ENCODE measurements around the gene LAMA1.

LAMA1 gene

DNA sequence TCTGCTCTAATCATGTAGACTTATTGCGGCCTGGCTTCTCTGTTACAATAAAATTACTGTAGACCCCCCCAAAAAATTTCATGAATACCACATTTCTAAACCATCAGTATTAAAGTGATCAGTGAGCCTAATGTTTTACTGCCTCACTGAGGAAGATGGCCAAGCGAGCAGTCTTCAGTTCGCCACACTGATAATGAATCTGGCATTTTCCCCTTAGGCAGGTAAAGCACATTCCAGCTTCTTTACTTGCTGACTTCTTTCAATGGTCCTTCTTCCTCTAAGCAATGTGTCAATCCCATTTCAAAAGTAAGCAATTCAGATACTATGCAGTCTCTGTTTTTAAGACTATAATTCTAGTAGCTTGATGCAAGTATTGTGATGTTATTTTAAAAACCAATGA is 137.6 kb downstream of the LAMA1 start:
- TF ChIP-seq, protein P1, sequence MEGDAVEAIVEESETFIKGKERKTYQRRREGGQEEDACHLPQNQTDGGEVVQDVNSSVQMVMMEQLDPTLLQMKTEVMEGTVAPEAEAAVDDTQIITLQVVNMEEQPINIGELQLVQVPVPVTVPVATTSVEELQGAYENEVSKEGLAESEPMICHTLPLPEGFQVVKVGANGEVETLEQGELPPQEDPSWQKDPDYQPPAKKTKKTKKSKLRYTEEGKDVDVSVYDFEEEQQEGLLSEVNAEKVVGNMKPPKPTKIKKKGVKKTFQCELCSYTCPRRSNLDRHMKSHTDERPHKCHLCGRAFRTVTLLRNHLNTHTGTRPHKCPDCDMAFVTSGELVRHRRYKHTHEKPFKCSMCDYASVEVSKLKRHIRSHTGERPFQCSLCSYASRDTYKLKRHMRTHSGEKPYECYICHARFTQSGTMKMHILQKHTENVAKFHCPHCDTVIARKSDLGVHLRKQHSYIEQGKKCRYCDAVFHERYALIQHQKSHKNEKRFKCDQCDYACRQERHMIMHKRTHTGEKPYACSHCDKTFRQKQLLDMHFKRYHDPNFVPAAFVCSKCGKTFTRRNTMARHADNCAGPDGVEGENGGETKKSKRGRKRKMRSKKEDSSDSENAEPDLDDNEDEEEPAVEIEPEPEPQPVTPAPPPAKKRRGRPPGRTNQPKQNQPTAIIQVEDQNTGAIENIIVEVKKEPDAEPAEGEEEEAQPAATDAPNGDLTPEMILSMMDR (conservative IDR thresholded peaks at IDR 0.05; ENCODE audit: low read depth, low read length) = no peak
- H3K4me3 ChIP-seq (ENCODE audit: low read depth, low read length) = no peak overlapping the region
- DNase-seq (ENCODE audit: low read depth) = no peak

DNA sequence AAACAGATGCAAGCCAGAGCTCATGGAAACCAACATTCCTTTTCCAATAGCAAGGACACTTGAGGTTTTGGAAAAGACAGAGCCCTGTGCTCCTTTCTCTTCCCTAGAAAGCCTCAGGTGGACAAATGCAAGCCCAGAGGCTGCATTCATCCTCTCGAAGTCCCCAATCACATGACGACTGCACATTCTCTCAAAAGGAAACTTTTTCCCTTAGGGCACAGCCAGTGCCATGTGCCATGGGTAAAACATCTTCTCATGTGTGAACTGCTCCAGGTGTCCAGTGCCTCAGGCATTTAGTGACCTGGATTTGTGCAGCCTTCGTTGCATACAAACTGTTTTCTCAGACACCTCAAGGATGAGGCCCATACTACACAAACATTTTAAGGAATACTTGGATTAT is 140.7 kb downstream of the LAMA1 start:
- DNase-seq (ENCODE audit: low read depth) = no peak
- H3K4me3 ChIP-seq (ENCODE audit: low read depth, low read length) = no peak overlapping the region
- TF ChIP-seq, protein P1 (conservative IDR thresholded peaks at IDR 0.05; ENCODE audit: low read depth, low read length) = no peak

DNA sequence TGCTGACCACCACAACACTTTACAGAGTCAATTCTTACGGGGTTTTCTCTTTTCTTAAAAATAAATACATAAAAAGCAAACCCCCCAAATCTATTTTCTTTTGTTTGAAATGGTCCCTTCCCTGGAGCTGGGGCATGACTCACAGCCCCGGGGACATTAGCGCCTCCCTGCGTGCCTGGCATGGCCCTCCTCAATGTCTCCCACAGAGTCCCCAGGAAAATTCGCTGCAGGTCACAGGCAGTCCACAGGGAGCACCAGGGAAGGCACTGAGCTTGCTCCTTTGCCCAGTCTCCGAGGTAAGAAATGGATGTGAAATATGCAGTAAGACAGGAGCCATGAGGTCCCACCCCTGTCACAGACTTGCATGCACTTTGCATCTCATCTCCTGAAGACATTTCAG is 142.5 kb downstream of the LAMA1 start:
- no peak for DNase-seq (ENCODE audit: low read depth)
- H3K4me3 ChIP-seq (ENCODE audit: low read depth, low read length) = no peak overlapping the region
- TF ChIP-seq, protein P1 (conservative IDR thresholded peaks at IDR 0.05; ENCODE audit: low read depth, low read length) = no peak

DNA sequence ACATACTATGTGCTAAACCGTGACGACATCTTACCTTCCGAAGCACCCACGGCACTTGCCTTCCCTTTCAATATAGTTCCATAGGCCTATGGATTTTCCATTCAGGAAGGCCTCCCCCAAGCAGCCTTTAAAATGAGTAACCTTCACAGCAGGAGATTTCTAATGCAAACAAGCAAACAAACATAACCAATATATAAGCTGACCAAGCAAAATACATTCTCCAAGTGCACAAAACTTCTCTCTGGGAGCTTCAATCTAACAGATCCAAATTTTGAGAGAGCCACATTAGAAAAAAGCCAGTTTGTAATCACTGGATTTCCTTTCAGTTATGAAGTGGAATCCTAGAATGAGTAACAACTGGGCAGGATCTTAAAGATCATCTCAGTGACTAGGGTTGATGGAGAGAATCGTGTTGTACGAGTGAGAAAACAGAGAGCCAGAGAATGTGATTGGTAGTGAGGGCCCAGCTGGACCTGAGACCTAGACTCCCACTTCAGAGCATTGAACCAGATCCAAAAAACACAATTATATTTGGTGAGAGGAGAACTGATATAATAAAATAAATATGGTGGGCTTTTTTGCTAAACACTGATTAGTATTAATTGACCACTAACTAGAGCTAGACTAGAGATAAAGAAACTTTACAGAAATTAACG is 145.6 kb downstream of the LAMA1 start:
- TF ChIP-seq, protein P1 (conservative IDR thresholded peaks at IDR 0.05; ENCODE audit: low read depth, low read length) = no peak
- no peak overlapping the region for H3K4me3 ChIP-seq (ENCODE audit: low read depth, low read length)
- no peak for DNase-seq (ENCODE audit: low read depth)

DNA sequence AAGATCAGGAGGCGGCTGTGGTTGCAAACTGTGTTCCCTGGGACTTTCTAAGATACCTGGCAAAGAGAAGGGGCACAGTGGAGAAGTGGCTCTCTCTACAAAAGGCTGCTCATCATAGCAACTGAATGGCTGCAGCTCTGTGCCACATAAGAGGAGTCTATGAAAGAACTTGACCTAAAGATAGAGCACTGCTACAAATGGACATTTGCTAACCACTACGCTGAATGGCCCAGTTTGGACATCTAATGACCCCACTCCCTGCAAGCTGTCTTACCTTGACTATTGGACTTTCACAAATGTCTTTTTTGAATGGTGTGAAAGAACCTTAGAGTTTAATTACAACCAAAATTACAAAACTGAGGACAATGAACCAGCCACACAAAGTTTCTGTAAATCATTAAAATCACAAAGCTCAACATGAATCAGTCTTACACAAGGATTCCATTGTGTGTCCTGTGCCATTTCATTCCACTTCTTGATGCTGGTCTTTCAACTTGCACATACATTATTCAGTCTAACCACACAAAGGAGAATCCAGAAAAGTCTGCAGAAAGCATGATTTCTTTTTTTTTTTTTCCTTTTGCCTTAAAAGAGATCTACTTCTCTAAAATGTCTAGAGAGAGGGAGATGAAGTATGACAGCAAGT is 154.0 kb downstream of the LAMA1 start:
- TF ChIP-seq, protein P1 (conservative IDR thresholded peaks at IDR 0.05; ENCODE audit: low read depth, low read length) = no peak
- no peak overlapping the region for H3K4me3 ChIP-seq (ENCODE audit: low read depth, low read length)
- no peak for DNase-seq (ENCODE audit: low read depth)

DNA sequence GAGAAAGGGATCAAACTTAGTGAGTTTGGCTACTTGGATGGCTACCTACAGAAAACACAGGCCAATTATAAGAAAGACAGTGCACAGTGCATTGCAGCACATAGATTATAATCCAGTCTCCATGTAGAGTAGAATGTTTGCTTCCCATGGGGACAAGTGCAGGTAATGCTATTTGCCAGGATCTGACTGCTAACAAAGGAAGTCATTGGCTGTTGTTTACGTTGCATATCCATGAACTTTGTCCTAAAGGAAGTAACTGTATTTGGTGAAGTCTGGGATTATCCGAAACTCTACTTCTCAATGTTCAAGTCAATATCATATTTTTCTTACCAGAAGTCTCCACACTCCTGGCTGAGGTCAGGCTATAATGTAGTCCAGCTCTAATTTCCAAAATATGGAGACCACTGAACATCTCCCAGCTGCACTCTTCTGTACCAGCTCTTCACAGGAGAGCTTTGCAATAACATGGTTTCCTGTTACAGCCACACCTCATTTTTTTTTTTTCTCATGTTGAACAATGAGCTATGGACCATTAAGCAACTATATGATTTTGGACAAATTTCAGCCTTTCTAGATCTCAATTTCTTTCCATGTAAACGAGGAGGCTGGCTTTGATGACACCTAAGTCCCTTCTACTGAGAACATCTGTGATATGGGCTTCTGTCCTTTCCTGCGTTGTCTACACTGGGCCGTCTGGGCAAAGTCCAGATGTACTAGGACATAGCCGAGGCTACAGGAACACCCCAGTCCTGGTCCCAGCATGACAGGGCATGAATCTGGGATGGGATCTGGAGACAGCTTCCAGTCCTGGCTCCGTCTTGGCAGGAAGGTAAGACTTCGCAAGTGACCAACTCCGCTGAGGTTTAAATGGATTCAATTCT is 154.8 kb downstream of the LAMA1 start:
- no peak overlapping the region for H3K4me3 ChIP-seq (ENCODE audit: low read depth, low read length)
- TF ChIP-seq, protein P1 (conservative IDR thresholded peaks at IDR 0.05; ENCODE audit: low read depth, low read length) = no peak
- DNase-seq (ENCODE audit: low read depth) = no peak

Data from choroid plexus epithelial cell (primary cell).